HUES6 (cell line): Measurements from ENCODE around the gene KIF14.
"Not testable (repeated sequence)": the region's sequence is repeated elsewhere in the genome, so short reads cannot be mapped to it uniquely, and the experiment has no call there.

Source experiments
- H3K27ac ChIP-seq: 2 replicates; pipeline ENCODE4 v1.7.0; 2013; ENCODE audit warnings: low read depth, mild to moderate bottlenecking, low read length, inconsistent platforms
- H3K27me3 ChIP-seq: 2 replicates; pipeline ENCODE4 v1.6.1; 2013; ENCODE audit warnings: low read length; ENCODE audit not compliant: control insufficient read depth, insufficient read depth
- H3K36me3 ChIP-seq: 2 replicates; pipeline ENCODE4 v1.6.1; 2013; ENCODE audit warnings: low read length; ENCODE audit not compliant: control insufficient read depth, insufficient read depth
- H3K4me1 ChIP-seq: 2 replicates; pipeline ENCODE4 v1.6.1; 2013; ENCODE audit warnings: low read length; ENCODE audit not compliant: control insufficient read depth, insufficient read depth
- H3K4me3 ChIP-seq: 2 replicates; pipeline ENCODE4 v1.5.1; 2013; ENCODE audit warnings: low read depth, low read length
- H3K9ac ChIP-seq: one replicate; pipeline ENCODE4 v1.6.1; 2013; ENCODE audit warnings: mild to moderate bottlenecking, low read length
- H3K9me3 ChIP-seq: 2 replicates; pipeline ENCODE4 v1.6.1; 2013; ENCODE audit warnings: low read depth, low read length; ENCODE audit not compliant: control insufficient read depth, insufficient read depth

Gene KIF14

DNA sequence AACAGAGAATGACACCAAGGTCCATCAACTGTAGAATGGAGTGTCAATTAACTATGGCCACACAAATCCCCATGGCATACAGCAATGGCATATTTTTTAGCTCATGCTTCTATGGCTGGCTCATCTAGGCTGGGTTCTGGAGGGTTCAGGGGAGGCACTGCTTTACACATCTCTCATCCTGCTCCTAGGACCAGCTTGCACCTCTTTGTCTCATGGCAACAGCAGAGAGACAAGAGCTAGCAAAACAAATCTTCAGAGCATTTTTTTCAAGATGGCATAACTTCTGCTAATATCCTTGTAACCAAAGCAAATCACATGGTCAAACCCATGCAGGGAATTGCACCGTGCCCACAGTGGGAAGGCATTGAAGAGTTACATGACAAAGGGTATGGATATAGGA is 82.4 kb downstream of the KIF14 start:
- H3K36me3 ChIP-seq = no peaks in the 10 kb centered on the region
- H3K27ac ChIP-seq = no peak overlapping the region
- H3K9ac ChIP-seq = no peak overlapping the region
- no peaks in the 10 kb centered on the region for H3K9me3 ChIP-seq
- H3K27me3 ChIP-seq = no peaks in the 10 kb centered on the region
- H3K4me3 ChIP-seq = no peak overlapping the region
- H3K4me1 ChIP-seq = peaks cover 6% of the 10 kb centered on the region; the same call in 1 of the 2 replicates

DNA sequence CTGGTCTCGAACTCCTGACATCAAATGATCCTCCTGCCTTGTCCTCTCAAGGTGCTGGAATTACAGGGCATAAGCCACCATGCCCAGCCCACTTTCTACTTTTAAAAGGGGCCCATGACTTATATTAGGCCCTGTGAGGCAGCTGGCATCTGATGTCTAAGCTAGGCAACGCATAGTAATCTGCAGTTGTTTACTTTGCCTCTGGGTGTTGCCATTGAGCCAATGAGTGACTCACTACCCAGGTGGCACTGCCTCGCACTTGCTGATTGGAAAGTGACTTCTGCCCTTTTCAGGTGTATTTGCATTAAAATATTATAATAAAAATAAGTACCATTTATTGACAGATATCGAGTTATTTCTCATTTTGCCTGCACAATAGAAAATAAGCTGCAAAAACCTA is 84.9 kb downstream of the KIF14 start:
- Histone ChIP-seq H3K27me3 (no peaks in the 10 kb centered on the region), H3K9me3 (no peaks in the 10 kb centered on the region), H3K36me3 (no peaks in the 10 kb centered on the region), H3K27ac (no peak overlapping the region), H3K4me3 (no peak overlapping the region), H3K9ac (no peak overlapping the region), H3K4me1 (peaks cover 3% of the 10 kb centered on the region; the same call in 1 of the 2 replicates)

DNA sequence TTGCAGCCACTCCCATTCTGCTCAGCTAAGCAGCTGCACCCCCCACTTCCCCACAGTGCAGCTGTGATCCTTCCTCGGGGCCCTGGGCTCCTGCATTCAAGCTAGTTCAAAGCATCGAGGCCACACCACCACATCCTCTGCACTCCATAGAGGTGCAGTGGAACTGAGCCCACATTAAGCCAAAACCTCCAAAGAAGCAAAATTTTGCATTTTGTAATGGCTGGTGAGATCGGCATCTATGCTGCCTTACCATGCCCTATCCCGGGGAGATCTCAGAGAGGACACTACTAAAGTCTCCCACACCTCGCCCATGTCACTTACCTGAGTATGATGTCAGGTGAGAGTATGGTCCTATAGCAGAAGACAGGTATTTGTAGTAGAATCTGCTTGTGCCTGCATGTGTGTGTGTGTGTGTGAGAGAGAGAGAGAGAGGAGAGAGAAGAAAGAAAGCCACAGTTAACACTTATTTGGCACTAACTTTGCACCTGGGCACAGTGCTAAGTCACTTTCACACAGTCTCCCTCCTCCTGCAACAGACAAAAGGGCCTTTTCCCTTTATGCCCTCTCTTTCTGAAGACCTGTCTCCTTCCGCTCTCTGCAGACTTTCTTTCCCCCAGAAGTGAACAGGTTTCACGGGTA is 89.8 kb downstream of the KIF14 start:
- no peak overlapping the region for H3K27ac ChIP-seq
- H3K4me3 ChIP-seq = no peak overlapping the region
- no peak overlapping the region for H3K9ac ChIP-seq
- H3K36me3 ChIP-seq = no peaks in the 10 kb centered on the region
- H3K9me3 ChIP-seq = no peaks in the 10 kb centered on the region
- peaks cover 5% of the 10 kb centered on the region; the same call in 1 of the 2 replicates for H3K4me1 ChIP-seq
- no peaks in the 10 kb centered on the region for H3K27me3 ChIP-seq

DNA sequence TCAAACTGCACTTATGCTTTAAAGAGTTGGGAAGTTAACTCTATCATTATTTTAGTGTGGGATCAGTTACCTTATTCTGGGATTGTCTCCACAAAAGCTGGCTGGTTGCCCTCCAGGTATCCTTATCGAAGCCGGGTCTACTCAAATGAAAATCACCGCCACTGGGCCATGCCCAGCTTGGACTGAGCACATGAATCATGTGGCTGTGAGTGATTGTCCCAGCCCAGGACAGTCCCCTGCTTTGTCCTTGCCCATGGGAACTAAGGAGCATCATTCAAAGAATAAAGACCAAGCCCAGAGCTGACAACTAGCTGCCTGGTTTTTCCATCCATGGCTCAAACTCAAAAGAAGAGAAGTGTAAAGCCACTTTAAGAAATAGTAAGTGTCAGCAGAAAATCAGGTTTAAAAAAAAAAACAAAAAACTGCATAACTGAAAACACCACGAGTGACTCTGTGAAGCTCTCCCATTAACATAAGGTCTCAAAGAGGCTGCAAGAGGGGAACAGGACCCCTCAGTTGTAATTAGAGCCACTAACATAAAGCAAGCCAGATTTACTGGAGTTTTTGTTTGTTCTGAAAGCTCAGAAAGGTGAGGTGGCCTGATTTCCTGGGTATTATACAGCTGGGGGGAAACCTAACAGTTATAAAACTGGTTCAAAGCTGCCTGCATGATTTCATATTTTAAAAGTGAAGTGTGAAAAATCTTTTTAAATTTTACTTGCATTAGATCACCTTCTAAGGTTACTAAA is 91.5 kb downstream of the KIF14 start:
- Histone ChIP-seq H3K27me3 (no peaks in the 10 kb centered on the region), H3K9ac (no peak overlapping the region), H3K27ac (no peak overlapping the region), H3K36me3 (no peaks in the 10 kb centered on the region), H3K4me3 (no peak overlapping the region), H3K9me3 (no peaks in the 10 kb centered on the region), H3K4me1 (peaks cover 6% of the 10 kb centered on the region; the same call in 1 of the 2 replicates)

DNA sequence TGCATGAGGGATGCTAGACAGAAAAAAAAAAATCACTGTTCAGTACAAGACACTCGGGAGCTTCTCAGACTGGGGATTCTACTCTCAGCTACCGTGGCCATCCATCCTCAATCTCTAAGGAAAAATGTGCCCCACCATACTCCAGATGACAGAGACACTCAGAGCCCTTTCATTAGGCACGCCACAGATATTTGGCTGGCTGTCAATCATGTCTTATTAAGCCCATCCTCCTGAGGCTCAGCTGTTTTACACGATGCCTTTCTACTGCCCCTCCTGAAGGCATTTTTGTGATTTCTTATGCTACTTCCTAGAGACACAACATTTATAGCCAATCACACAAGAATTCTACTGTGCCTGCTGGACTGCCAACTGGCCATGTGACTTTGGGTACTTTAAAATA is 92.9 kb downstream of the KIF14 start:
- no peak overlapping the region for H3K9ac ChIP-seq
- no peaks in the 10 kb centered on the region for H3K27me3 ChIP-seq
- no peaks in the 10 kb centered on the region for H3K9me3 ChIP-seq
- no peaks in the 10 kb centered on the region for H3K36me3 ChIP-seq
- H3K4me3 ChIP-seq = no peak overlapping the region
- no peak overlapping the region for H3K27ac ChIP-seq
- peaks cover 8% of the 10 kb centered on the region; the same call in 1 of the 2 replicates for H3K4me1 ChIP-seq

DNA sequence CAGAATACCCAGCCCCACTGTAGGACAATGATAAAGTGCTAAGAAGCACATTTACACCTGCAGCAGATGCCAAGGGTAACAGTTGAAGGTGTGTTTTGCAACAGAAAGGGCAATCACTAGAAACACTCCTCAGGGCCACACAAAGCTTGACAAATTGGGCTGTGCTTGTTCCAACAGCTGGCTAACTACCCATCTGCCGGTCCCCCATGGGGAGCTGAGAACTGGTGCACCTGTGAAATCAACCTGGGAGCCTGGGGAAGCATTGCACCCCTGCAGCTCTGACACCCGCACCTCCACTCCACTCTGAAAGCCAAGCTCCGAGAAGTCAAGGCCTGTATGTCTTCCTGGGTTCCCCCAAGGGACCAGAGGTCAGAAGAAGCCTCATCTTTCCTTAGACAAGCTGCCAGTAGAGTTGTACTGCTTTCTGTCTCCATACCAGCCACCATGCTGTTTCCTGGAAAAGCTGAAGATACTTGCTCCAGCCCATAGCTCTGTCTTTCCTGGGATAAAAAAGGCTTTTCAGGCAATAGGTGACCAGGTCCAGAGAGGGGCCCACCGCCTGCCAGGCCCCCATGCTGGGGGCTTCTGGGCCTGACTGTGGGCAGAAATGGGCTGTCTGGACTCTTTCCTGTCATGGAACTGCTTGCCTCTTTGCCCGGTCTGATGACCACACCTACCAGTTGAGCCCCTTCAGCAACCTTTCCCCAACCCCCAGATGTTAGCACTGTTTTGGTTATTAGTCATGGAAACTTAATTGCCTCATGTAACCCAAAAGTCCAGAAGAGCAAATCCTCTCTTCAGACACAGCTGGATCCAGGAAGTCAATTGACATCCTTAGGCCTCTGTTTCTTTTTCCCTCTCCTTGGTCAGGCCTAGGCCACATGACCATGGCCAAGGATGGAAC is 93.6 kb downstream of the KIF14 start:
- Histone ChIP-seq H3K27ac (no peak overlapping the region), H3K36me3 (no peaks in the 10 kb centered on the region), H3K9me3 (no peaks in the 10 kb centered on the region), H3K9ac (no peak overlapping the region), H3K4me3 (no peak overlapping the region), H3K4me1 (peaks cover 8% of the 10 kb centered on the region; the same call in 1 of the 2 replicates), H3K27me3 (no peaks in the 10 kb centered on the region)

DNA sequence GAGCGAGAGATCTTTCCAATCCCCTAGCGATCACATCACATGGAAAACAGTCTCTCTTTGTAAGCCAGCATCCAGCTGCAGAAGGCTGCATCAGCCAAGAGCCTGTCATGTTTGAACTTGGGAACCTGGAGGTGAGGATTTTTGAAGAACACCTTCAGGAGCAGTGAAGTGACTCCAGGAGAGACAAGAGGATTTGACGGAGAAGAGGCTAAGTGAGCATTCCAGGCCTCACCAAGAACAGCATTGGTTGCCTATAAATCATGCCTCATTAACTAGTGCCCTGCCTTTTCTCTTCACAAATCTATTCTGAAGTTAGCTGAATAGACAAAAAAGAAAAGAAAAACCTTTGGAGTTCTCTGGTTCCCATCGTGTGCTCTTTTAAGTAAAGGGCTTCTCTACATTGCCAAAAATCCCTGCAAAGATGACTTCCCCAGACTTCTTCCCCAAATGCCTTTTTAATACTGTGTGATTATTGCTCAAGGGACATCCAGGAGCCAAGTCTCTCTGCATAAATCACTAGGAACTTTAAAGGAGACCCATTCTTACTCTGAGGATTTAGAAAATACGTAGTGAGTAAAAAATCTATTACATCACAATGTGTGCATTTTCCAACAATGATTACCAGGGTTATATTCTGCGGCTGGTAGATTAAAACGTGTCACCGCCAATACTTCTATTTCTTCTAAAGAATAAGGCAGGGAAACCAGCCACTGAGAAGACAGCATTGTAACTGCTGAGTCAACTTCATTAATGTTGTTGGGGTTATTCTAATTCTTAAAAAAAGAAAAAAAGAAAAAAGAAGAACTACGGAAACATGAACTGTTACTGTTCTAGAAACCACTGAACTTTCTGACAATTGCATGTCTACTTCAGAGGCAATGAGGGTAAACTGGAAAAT is 95.2 kb downstream of the KIF14 start:
- H3K4me1 ChIP-seq = peaks cover 3% of the 10 kb centered on the region; the same call in 1 of the 2 replicates
- no peak overlapping the region for H3K27ac ChIP-seq
- H3K36me3 ChIP-seq = no peaks in the 10 kb centered on the region
- no peaks in the 10 kb centered on the region for H3K9me3 ChIP-seq
- no peak overlapping the region for H3K9ac ChIP-seq
- no peaks in the 10 kb centered on the region for H3K27me3 ChIP-seq
- no peak overlapping the region for H3K4me3 ChIP-seq

DNA sequence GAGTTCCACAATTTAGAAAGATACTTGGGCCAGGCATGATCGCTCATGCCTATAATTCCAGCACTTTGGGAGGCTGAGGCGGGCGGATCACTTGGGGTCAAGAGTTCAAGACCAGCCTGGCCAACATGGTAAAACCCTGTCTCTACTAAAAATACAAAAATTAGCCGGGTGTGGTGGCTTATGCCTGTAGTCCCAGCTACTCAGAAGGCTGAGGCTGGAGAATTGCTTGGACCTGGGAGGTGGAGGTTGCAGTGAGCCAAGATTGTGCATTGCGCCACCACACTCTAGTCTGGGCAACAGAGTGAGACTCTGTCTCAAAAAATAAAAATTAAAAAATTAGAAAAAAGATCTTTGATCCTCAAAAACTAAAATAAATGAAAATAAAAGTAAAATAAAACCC is 96.0 kb downstream of the KIF14 start:
- H3K27ac ChIP-seq, H3K27me3 ChIP-seq, H3K36me3 ChIP-seq: not testable (repeated sequence)

DNA sequence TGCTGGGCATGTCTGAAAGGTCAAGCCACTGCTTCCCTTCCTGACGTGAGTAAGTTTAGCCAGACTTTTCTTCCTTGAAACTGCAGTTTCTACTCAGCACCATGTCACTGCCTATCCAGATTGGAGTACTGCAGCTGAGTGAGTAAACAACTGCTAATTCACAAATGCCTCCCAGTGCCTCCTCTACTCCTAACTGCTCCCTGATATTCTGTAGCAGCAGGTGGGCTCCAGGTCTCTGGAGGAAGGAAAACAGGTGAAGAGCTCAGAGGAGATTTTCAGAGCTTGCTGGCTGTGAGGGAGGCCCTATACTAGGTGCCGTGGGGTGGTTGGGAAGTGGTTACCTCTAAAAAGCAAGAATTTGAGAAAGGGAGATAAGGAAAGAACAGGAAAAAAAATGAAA is 96.5 kb downstream of the KIF14 start:
- peaks cover 3% of the 10 kb centered on the region; the same call in 1 of the 2 replicates for H3K4me1 ChIP-seq
- H3K9ac ChIP-seq = no peak overlapping the region
- H3K36me3 ChIP-seq = no peaks in the 10 kb centered on the region
- H3K27ac ChIP-seq = no peak overlapping the region
- H3K4me3 ChIP-seq = no peak overlapping the region
- no peaks in the 10 kb centered on the region for H3K27me3 ChIP-seq
- no peaks in the 10 kb centered on the region for H3K9me3 ChIP-seq

More for the DNA sequence above, 96.0 kb downstream of the KIF14 start:
- not testable (repeated sequence) for H3K4me3 ChIP-seq, H3K9ac ChIP-seq, H3K9me3 ChIP-seq, H3K4me1 ChIP-seq

DNA sequence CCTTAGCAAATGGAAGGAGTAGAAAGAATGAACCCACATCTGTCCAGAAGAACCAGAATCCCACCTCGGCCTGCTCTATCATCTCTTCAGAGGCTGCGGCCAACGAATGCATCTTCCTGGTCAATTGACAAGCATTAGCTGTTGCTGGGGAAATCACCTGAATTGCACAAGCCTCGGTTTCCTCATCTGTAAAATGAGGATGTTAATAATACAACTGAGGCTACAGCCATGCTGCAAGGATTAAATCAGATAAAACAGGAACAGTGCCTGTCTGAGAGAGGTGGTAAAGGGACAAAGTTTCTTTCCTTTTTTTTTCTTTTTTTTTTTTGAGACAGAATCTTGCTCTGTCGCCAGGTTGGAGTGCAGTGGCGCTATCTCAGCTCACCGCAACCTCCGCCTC is 99.8 kb downstream of the KIF14 start:
- H3K36me3 ChIP-seq = no peaks in the 10 kb centered on the region
- H3K4me1 ChIP-seq = peaks cover 3% of the 10 kb centered on the region; the same call in 1 of the 2 replicates
- no peak overlapping the region for H3K9ac ChIP-seq
- H3K4me3 ChIP-seq = no peak overlapping the region
- H3K9me3 ChIP-seq = no peaks in the 10 kb centered on the region
- no peak overlapping the region for H3K27ac ChIP-seq
- no peaks in the 10 kb centered on the region for H3K27me3 ChIP-seq
